Activated T-helper 1 cell treated with Interleukin-2 at 50 U/mL for 16 hours (primary cell): ENCODE results near the gene MANBA.
"Not testable (repeated sequence)": the region's sequence is repeated elsewhere in the genome, so short reads cannot be mapped to it uniquely, and the experiment has no call there.

Experiments used
- DNase-seq: peaks from one replicate; pipeline ENCODE4 v3.0.0-alpha.2; 2020; ENCODE audit warnings: low read depth

Gene MANBA

GRCh38 chr4:102722740-102723139 is 38.0 kb downstream of the MANBA start:
- DNase-seq, result no peak

GRCh38 chr4:102718833-102719575 is 41.8 kb downstream of the MANBA start:
- DNase-seq, result not testable (repeated sequence)

GRCh38 chr4:102717448-102718092 is 43.2 kb downstream of the MANBA start:
- DNase-seq, result no peak

GRCh38 chr4:102715057-102715456 is 45.7 kb downstream of the MANBA start:
- DNase-seq, result no peak

GRCh38 chr4:102713774-102714173 is 47.0 kb downstream of the MANBA start:
- DNase-seq, result not testable (repeated sequence)

GRCh38 chr4:102713096-102713495 is 47.7 kb downstream of the MANBA start:
- DNase-seq, result no peak

- DNase-seq, result no peak
Observed at GRCh38 chr4:102710986-102711385, 49.8 kb downstream of the MANBA start.

GRCh38 chr4:102709060-102709459 is 51.7 kb downstream of the MANBA start:
- DNase-seq, result not testable (repeated sequence)

GRCh38 chr4:102707150-102707549 is 53.6 kb downstream of the MANBA start:
- no peak for DNase-seq

- no peak for DNase-seq
Observed at GRCh38 chr4:102705391-102705935, 55.3 kb downstream of the MANBA start.

- DNase-seq, result no peak
Observed at GRCh38 chr4:102696758-102697157, 64.0 kb downstream of the MANBA start.

- DNase-seq, result no peak
Observed at GRCh38 chr4:102694791-102695190, 66.0 kb downstream of the MANBA start.

GRCh38 chr4:102693861-102694260 is 66.9 kb downstream of the MANBA start:
- no peak for DNase-seq

- no peak for DNase-seq
Observed at GRCh38 chr4:102693262-102693850, 67.4 kb downstream of the MANBA start.

- no peak for DNase-seq
Observed at GRCh38 chr4:102692474-102692873, 68.3 kb downstream of the MANBA start.

- DNase-seq, result no peak
Observed at GRCh38 chr4:102687982-102688433, 72.8 kb downstream of the MANBA start.

- no peak for DNase-seq
Observed at GRCh38 chr4:102687373-102687981, 73.3 kb downstream of the MANBA start.

- no peak for DNase-seq
Observed at GRCh38 chr4:102685768-102686167, 75.0 kb downstream of the MANBA start.

GRCh38 chr4:102684610-102685052 is 76.1 kb downstream of the MANBA start:
- no peak for DNase-seq

- no peak for DNase-seq
Observed at GRCh38 chr4:102683881-102684609, 76.7 kb downstream of the MANBA start.

- DNase-seq, result no peak
Observed at GRCh38 chr4:102678695-102679335, 82.0 kb downstream of the MANBA start.
